SU-DHL-6 (cell line): ENCODE measurements around the gene ELF4.

Experiments used
- CTCF ChIP-seq: fragments of 200-600 bp; sonication (generic); IDR thresholded peaks from one replicate; pipeline ENCODE4 v1.5.1; 2017; ENCODE audit warnings: antibody characterized with exemption, mild to moderate bottlenecking, low read length, moderate library complexity; ENCODE audit not compliant: insufficient read depth, poor library complexity, severe bottlenecking
- EZH2phosphoT487 ChIP-seq: fragments of 200-600 bp; sonication (generic), shearing (Covaris generic); conservative IDR thresholded peaks from 2 replicates; pipeline ENCODE4 v1.6.1; 2018; ENCODE audit warnings: mild to moderate bottlenecking, antibody characterized with exemption, low read length, moderate library complexity, mixed read lengths

GRCh38 chrX:130055103-130055502 lies 55.2 kb downstream of the ELF4 start:
- no peak for TF ChIP-seq CTCF
- no peak for TF ChIP-seq EZH2phosphoT487
